ENCODE data around the gene GPR158. TPM values are rescaled to one million over a fixed set of nuclear protein-coding genes. Genes with fewer than 3 reads are reported as not detected.
"Not testable (repeated sequence)": the region's sequence is repeated elsewhere in the genome, so short reads cannot be mapped to it uniquely, and the experiment has no call there.

The GPR158 gene
- total RNA-seq, 1 donor from 2014 or later = not detected

DNA sequence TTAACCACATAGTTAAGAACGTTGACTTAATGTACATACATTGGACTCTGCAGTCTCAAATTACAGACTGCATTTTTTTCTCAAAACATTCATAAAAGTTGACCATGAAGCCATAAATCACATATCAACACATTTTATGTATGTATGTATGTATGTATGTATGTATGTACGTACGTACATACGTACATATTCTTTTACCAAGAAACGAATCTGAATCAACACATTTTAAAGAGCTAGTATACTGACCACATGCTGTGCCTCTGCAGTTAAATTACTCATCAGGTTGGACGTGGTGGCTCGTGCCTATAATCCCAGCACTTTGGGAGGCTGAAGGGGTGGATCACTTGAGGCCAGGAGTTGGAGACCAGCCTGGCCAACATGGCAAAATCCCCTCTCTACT is 105.8 kb downstream of the GPR158 start:
- intact Hi-C loops (cut with DNase I) = no loop called here
- no peak for ATAC-seq (ENCODE audit: poor library complexity)
- DNase-seq = no peak

- ATAC-seq (ENCODE audit: poor library complexity) (no peak), DNase-seq (no peak)
- intact Hi-C loops (cut with DNase I) = no loop called here
These were observed 111.0 kb downstream of the GPR158 start for GRCh38 chr10:25285809-25286208.

DNA sequence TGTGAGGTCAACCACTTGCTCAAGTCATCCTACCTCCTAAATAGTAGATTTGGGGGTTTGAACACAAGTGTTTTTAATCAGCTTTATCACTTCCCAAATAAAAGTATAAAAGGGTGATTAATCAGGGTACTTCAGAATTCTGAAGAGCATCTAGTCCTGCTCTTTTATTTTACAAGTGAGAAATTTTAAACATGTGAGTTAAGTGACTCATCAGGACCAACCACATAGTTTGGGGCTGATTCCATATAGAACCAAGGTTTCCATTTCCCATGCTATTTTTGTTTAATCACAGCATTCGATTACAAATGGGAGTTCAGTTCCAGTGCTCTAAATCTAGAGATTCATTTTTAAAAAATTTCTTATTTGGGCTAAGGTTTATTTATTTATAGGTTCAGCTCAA is 113.4 kb downstream of the GPR158 start:
- ATAC-seq (ENCODE audit: poor library complexity) (no peak), DNase-seq (no peak)
- intact Hi-C loops (cut with DNase I) = no loop called here

- DNase-seq (no peak), ATAC-seq (ENCODE audit: poor library complexity) (no peak)
- intact Hi-C loops (cut with DNase I) = no loop called here
These were observed 119.5 kb downstream of the GPR158 start for GRCh38 chr10:25294032-25294926.

DNA sequence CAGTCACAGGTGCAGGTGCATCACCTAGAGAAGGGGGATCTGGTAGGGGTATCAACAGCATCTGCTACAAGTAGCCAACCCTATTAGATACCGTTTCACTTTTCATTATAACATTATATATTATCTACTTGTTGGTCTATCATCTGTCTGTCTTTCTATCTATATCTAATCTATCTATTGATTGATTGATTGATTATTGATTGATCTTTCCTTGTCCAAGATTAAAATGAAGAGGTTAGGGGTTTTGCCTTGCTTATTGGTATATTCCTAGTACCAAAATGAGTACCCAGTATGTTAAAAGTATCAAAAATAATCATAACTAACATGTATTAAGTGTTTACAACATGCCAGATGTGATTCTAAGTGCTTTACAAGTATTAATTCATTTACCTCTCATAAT is 121.5 kb downstream of the GPR158 start:
- DNase-seq = no peak
- intact Hi-C loops (cut with DNase I) = no loop called here
- no peak for ATAC-seq (ENCODE audit: poor library complexity)

- ATAC-seq (ENCODE audit: poor library complexity) = no peak
- no peak for DNase-seq
- intact Hi-C loops (cut with DNase I) = no loop called here
These were observed 122.7 kb downstream of the GPR158 start for GRCh38 chr10:25297466-25297865.

DNA sequence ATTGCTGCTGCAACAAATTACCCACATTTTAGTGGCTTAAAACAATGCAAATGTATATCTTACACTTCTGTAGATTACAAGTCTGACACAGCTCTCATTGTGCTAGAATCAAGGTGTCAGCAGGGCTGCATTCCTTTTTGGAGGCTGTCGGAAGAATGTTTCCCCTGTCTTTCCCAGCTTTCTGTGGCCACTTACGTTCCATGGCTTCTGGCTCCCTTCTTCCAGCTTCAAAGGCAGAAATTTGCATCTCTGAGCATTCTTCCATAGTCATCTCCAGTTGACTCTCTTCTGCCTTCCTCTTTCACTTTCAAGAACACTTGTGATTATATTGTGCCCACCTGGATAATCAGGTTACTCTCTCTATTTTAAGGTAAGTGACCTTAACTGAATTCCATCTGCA is 125.3 kb downstream of the GPR158 start:
- ATAC-seq (ENCODE audit: poor library complexity) (no peak), DNase-seq (no peak)
- intact Hi-C loops (cut with DNase I) = no loop called here

GRCh38 chr10:25304606-25305005 is 129.8 kb downstream of the GPR158 start:
- ATAC-seq (ENCODE audit: poor library complexity) (no peak), DNase-seq (no peak)
- intact Hi-C loops (cut with DNase I) = no loop called here

GRCh38 chr10:25306386-25306785 is 131.6 kb downstream of the GPR158 start:
- intact Hi-C loops (cut with DNase I) = no loop called here
- DNase-seq (no peak), ATAC-seq (ENCODE audit: poor library complexity) (no peak)

DNA sequence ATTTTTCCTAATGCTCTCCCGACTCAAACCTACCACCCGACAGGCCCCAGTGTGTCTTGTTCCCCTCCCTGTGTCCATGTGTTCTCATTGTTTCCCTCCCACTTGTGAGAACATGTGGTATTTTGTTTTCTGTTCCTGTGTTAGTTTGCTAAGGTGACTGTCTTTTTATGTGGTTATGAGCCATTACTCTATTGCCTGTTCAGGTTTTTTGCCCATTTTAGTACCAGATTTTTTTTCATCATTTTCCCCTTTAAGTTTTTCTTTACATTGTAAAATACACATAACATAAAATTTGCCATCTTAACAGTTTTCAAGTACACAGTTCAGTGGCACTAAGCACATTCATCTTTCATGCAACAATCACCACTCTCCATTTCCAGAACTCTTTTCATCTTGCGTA is 133.5 kb downstream of the GPR158 start:
- intact Hi-C loops (cut with DNase I) = no loop called here
- DNase-seq (no peak), ATAC-seq (ENCODE audit: poor library complexity) (no peak)

GRCh38 chr10:25317596-25318211 is 142.9 kb downstream of the GPR158 start:
- DNase-seq; intact Hi-C loops (cut with DNase I); ATAC-seq (ENCODE audit: poor library complexity): not testable (repeated sequence)

DNA sequence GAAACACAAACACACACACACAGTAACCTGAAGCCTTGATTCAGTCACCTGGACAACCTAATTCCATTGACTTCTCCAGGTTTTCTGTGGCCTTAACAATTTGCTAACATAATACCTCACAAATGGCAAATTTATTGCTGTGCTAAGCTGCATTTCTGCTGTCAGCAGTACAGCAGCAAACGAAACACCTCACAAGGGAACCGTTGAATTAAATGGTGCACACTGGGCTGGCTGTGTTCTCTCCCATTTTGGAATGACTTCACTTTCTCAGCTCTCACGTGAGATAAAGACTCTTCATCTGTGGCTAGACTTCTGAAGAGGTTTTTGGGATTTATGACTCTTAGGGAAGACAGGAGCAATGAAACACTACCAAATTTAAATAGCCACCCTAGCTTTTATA is 152.5 kb downstream of the GPR158 start:
- intact Hi-C loops (cut with DNase I) = no loop called here
- ATAC-seq (ENCODE audit: poor library complexity) (no peak), DNase-seq (no peak)

GRCh38 chr10:25328361-25328760 is 153.6 kb downstream of the GPR158 start:
- DNase-seq (no peak), ATAC-seq (ENCODE audit: poor library complexity) (no peak)
- intact Hi-C loops (cut with DNase I) = no loop called here

DNA sequence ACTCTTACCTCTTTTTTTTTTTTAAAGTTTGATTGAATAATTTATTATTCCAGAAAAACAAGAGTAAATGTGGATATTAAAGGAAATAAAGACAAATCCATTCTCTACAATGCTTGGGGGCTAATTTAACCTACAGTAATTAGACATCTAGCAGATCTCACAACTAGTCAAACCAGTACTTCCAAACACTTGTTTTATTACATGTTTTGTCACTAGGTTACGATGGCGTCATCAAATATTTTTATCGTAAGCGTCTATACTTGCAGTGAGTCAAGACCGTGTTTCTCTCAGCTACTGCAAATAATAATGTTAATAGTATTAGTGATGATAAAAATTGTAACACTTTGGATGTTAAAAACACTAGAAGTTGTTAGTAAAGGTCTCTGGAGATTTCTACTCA is 154.8 kb downstream of the GPR158 start:
- DNase-seq; intact Hi-C loops (cut with DNase I); ATAC-seq (ENCODE audit: poor library complexity): not testable (repeated sequence)

DNA sequence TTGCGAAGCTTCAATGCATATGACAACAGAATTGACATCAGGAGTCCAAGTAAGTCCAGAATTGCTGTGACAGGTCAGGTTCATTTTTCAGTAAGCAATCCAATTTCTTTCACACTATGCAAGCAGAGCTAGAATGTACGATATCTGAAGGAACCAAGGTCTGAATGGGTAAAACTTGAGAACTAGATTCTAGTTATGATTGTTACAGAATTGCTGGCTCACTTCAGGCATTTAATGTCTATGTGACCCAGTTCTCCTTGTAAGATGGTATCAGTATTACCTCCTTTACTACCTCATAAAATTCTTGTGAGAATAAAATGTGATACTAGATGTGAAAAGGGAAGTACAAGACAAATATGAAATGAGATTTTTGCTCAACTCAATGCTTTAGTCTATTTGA is 159.6 kb downstream of the GPR158 start:
- no peak for DNase-seq
- ATAC-seq (ENCODE audit: poor library complexity) = no peak
- intact Hi-C loops (cut with DNase I) = no loop called here

- no peak for DNase-seq
- intact Hi-C loops (cut with DNase I) = no loop called here
- no peak for ATAC-seq (ENCODE audit: poor library complexity)
These were observed 161.5 kb downstream of the GPR158 start for GRCh38 chr10:25336330-25336729.

GRCh38 chr10:25338271-25338670 is 163.5 kb downstream of the GPR158 start:
- no peak for ATAC-seq (ENCODE audit: poor library complexity)
- intact Hi-C loops (cut with DNase I) = no loop called here

DNA sequence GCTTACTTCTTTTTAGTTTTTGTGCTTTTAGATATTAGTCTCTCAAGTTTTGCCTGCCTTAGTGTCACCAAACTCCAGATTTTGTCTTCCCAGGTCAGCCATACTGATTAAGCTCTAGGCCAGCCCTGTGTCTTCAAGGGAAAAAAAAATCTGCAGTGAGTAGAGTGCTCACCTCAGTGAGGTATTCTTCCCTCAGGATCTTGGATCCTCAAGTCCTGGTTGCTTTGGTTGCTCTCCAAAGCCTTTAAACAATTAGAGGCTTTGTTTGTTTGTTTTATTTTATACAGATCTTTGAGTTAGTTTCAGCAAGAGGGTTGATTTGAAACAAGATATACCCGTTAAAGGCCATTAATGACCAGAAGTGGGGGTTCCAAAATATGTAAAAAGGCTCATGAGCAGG is 165.2 kb downstream of the GPR158 start:
- DNase-seq (no peak), ATAC-seq (ENCODE audit: poor library complexity) (no peak)
- intact Hi-C loops (cut with DNase I) = no loop called here

More at GRCh38 chr10:25338271-25338670, 163.5 kb downstream of the GPR158 start:
- DNase-seq = no peak

GRCh38 chr10:25349520-25349919 is 174.7 kb downstream of the GPR158 start:
- ATAC-seq (ENCODE audit: poor library complexity) (no peak), DNase-seq (no peak)
- intact Hi-C loops (cut with DNase I) = no loop called here

- intact Hi-C loops (cut with DNase I) = no loop called here
- ATAC-seq (ENCODE audit: poor library complexity) = no peak
These were observed 181.8 kb downstream of the GPR158 start for GRCh38 chr10:25356609-25357008.

More at GRCh38 chr10:25356609-25357008, 181.8 kb downstream of the GPR158 start:
- no peak for DNase-seq

Measured in Right ventricle myocardium superior (tissue), 1 donor.